ENCODE results near the gene KRTAP2-1. TPM values are rescaled to one million over a fixed set of nuclear protein-coding genes. Genes with fewer than 3 reads are reported as not detected.
A peak's percentile ranks its signal among the peaks of the same experiment; 100 is the strongest.
"Not testable (repeated sequence)": the region's sequence is repeated elsewhere in the genome, so short reads cannot be mapped to it uniquely, and the experiment has no call there.

The KRTAP2-1 gene
- total RNA-seq, 1 experiment from 2014 or later = not detected

DNA sequence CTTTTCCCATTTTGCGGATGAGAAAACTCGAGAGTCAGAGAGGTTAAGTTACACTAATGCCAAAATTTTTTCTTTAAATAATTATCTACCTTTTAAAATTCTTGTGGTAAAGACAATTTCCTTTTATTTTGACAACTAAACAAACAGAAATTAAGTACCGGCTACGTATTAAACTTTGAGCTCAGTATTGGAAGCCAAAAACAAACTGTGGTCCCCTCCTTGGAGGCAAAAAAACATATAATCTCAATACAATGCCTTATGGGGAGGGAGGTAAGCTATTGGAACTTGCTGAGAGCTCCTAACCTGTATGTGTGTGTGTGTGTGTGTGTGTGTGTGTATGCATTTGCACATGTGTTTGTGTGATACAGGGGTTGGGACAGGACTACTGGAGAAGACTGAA, 16.3 kb upstream of the KRTAP2-1 start:
- TF ChIP-seq, protein P1, sequence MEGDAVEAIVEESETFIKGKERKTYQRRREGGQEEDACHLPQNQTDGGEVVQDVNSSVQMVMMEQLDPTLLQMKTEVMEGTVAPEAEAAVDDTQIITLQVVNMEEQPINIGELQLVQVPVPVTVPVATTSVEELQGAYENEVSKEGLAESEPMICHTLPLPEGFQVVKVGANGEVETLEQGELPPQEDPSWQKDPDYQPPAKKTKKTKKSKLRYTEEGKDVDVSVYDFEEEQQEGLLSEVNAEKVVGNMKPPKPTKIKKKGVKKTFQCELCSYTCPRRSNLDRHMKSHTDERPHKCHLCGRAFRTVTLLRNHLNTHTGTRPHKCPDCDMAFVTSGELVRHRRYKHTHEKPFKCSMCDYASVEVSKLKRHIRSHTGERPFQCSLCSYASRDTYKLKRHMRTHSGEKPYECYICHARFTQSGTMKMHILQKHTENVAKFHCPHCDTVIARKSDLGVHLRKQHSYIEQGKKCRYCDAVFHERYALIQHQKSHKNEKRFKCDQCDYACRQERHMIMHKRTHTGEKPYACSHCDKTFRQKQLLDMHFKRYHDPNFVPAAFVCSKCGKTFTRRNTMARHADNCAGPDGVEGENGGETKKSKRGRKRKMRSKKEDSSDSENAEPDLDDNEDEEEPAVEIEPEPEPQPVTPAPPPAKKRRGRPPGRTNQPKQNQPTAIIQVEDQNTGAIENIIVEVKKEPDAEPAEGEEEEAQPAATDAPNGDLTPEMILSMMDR (IDR thresholded peaks at IDR 0.05; ENCODE audit: unreplicated experiment) = no peak
- Mint-ChIP-seq H3K36me3 (ENCODE audit: insufficient read depth, unreplicated experiment) (peaks cover 20% of the 10 kb centered on the region), H3K27ac (ENCODE audit: unreplicated experiment) (no peak overlapping the region), H3K4me3 (ENCODE audit: low read depth, unreplicated experiment) (no peak overlapping the region), H3K4me1 (ENCODE audit: low read depth, unreplicated experiment) (peaks cover 65% of the 10 kb centered on the region), H3K27me3 (ENCODE audit: unreplicated experiment) (no peaks in the 10 kb centered on the region), H3K9me3 (ENCODE audit: low read depth, unreplicated experiment) (no peaks in the 10 kb centered on the region)
- no TSS peak for BruUV-seq (replicated peaks)
- CTCF ChIA-PET = interaction anchor here (0.5 to 1.3 kb wide), 5 partner anchors 9 to 561 kb away, joined by 3 to 4 read pairs (median 3); partner anchors contain the start of gene KRT17
- DNase-seq = no peak
- intact Hi-C loops (cut with micrococcal nuclease; ENCODE audit: unreplicated experiment) = loop anchor here (5.0 kb wide), 1 partner anchor 206 kb away; no protein-coding TSS in a partner anchor

DNA sequence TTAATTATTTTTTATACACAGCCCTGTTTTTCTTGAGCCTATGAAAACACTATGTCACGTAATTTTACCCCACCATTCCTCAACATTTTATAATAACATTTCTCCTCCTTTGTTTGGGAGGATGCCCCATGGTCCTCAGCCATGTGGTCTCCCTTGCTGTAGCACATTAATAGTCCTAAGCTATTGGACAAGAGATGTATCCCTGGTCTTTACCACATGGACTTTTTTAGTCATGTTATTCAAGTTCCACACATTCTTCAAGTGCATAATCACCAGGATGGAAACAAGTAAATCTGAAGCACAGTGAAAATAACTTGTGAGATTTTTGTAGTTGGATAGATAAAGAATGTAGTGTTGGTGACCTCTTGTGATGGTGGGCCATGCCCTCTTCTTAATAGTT, 14.8 kb upstream of the KRTAP2-1 start:
- Mint-ChIP-seq H3K36me3 (ENCODE audit: insufficient read depth, unreplicated experiment) (peaks cover 20% of the 10 kb centered on the region), H3K4me3 (ENCODE audit: low read depth, unreplicated experiment) (no peak overlapping the region), H3K9me3 (ENCODE audit: low read depth, unreplicated experiment) (no peaks in the 10 kb centered on the region), H3K27me3 (ENCODE audit: unreplicated experiment) (no peaks in the 10 kb centered on the region), H3K4me1 (ENCODE audit: low read depth, unreplicated experiment) (peaks cover 67% of the 10 kb centered on the region), H3K27ac (ENCODE audit: unreplicated experiment) (peak overlapping the region; percentile 88)
- CTCF ChIA-PET = interaction anchor here (1.0 to 4.5 kb wide), 3 partner anchors 10 to 126 kb away, joined by 5 to 25 read pairs (median 10); partner anchors contain the start of gene KRT23
- DNase-seq = no peak
- intact Hi-C loops (cut with micrococcal nuclease; ENCODE audit: unreplicated experiment) = loop anchor here (2.0 to 5.0 kb wide), 2 partner anchors 19 to 205 kb away; no protein-coding TSS in a partner anchor
- no TSS peak for BruUV-seq (replicated peaks)
- TF ChIP-seq, protein P1 (IDR thresholded peaks at IDR 0.05; ENCODE audit: unreplicated experiment) = no peak

DNA sequence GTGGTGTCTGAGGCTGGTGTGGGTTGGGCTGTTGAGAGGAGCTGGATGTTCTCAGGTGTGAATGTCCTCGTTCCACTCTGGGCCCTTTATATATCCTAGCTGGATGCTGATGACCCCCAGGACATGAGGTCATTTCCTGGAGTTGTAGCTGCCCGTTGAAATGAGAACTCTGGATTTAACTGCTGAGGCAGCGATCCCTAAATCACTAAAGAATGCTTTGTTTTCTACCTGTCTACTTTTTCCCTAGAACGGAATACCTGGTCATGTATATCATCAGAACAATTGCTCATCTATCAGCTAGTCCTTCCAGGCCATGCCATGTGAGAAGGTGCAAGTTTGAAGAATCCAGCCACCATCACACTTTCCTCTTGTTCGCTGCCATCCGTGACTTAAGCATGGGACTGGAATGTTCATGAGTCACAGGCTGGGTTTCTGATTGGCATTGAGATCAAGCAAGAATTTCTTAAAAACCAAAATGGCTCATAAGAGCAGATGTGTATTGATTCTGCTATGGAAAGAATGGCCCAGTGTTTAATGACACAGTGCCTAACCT, 13.0 kb upstream of the KRTAP2-1 start, which contains the start of gene KRTAP2-3:
Gene KRTAP2-3, minus strand, starts transcription at position 63 of the 553 bp plus-strand sequence. CDS start 64 bp downstream, outside the sequence.
- Mint-ChIP-seq H3K4me3 (ENCODE audit: low read depth, unreplicated experiment) (peak within 1 kb of the TSS; percentile 33), H3K9me3 (ENCODE audit: low read depth, unreplicated experiment) (no peaks in the 10 kb centered on the region), H3K27me3 (ENCODE audit: unreplicated experiment) (no peaks in the 10 kb centered on the region), H3K36me3 (ENCODE audit: insufficient read depth, unreplicated experiment) (peaks cover 20% of the 10 kb centered on the region), H3K27ac (ENCODE audit: unreplicated experiment) (peak within 1 kb of the TSS; percentile 88), H3K4me1 (ENCODE audit: low read depth, unreplicated experiment) (peaks cover 54% of the 10 kb centered on the region)
- BruUV-seq (replicated peaks) = no TSS peak
- CTCF ChIA-PET = interaction anchor here (0.7 to 4.5 kb wide), 21 partner anchors 10 to 489 kb away, joined by 3 to 28 read pairs (median 4); partner anchors contain the start of gene KRT23
- TF ChIP-seq, protein P1 (IDR thresholded peaks at IDR 0.05; ENCODE audit: unreplicated experiment) = no peak
- intact Hi-C loops (cut with micrococcal nuclease; ENCODE audit: unreplicated experiment) = loop anchor here (1.0 to 5.0 kb wide), 6 partner anchors 17 to 262 kb away; no protein-coding TSS in a partner anchor
- DNase-seq = peak; percentile 90

DNA sequence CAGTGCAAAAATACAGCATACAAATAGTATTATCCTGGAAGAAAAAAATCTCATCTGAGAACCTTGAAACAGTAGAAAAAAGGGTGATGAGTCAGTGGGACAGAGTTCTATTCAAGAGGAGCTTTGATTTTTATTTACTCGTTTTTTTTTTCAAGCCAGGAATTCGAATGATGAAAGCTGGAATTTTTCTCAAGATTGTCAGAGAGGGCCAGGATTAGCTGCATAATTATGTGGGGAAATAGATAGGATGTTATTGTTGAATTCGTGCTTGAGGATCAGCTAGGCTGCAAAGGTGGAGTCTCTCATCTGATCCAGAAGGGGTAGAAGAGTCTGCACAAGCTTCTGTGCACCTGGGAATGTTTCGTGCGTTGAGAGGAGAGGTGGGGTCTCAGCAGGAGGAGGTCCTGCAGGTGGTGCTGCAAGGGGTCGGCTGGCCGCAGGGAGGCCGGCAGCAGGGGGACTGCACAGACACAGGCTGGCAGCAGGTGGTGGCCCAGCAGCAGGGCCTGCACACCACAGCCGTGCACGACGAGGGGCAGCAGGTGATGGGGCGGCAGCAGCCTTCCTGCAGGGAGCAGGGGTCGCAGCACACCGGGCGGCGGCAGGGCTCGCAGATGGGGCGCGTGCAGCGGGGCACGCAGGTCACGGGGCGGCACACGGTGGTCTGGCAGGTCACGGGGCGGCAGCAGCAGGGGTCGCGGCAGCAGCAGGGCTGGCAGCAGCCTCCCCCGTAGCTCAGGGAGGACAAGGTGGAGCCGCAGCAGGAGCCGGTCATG, 12.3 kb upstream of the KRTAP2-1 start:
- peak overlapping the region; percentile 88 for H3K27ac Mint-ChIP-seq (ENCODE audit: unreplicated experiment)
- H3K27me3 Mint-ChIP-seq (ENCODE audit: unreplicated experiment); H3K9me3 Mint-ChIP-seq (ENCODE audit: low read depth, unreplicated experiment); DNase-seq: not testable (repeated sequence)
- intact Hi-C loops (cut with micrococcal nuclease; ENCODE audit: unreplicated experiment) = loop anchor here (1.0 to 5.0 kb wide), 6 partner anchors 17 to 263 kb away; no protein-coding TSS in a partner anchor
- peaks cover 20% of the 10 kb centered on the region for H3K36me3 Mint-ChIP-seq (ENCODE audit: insufficient read depth, unreplicated experiment)
- peak overlapping the region; percentile 33 for H3K4me3 Mint-ChIP-seq (ENCODE audit: low read depth, unreplicated experiment)
- CTCF ChIA-PET = interaction anchor here (0.6 to 4.5 kb wide), 26 partner anchors 11 to 489 kb away, joined by 3 to 28 read pairs (median 4); partner anchors contain the start of gene KRT23
- peaks cover 53% of the 10 kb centered on the region for H3K4me1 Mint-ChIP-seq (ENCODE audit: low read depth, unreplicated experiment)
- BruUV-seq (replicated peaks) = TSS peak; percentile 98

Data from Calu3 (cell line).